Lung (tissue), 12 donors: ENCODE results near the gene RPL38. TPM values are rescaled to one million over a fixed set of nuclear protein-coding genes. Genes with fewer than 3 reads are reported as not detected.

Source experiments
- ATAC-seq: fragments of 200-7000 bp; cut with Tn5 transposase; one replicate; pipeline ENCODE4 v1.9.1; 2020; ENCODE audit warnings: moderate number of reproducible peaks; ENCODE audit not compliant: insufficient read depth, low FRiP score
- DNase-seq, 3 donors: peaks; one replicate each; pipeline ENCODE4 v3.0.0-alpha.2; 2013 to 2017
- H3K27ac ChIP-seq, 2 donors: one replicate each; pipeline ENCODE4 v1.5.1; 2013; ENCODE audit warnings: mild to moderate bottlenecking in 2 of 2, moderate library complexity in 2 of 2, control low read depth in 1 of 2, inconsistent platforms in 1 of 2, low read depth in 1 of 2, low read length in 1 of 2
- H3K27me3 ChIP-seq, 3 donors: one replicate each; pipeline ENCODE4 v1.5.1; 2013; ENCODE audit warnings: low read length in 2 of 3; ENCODE audit not compliant: control insufficient read depth in 3 of 3, insufficient read depth in 3 of 3
- H3K36me3 ChIP-seq, 4 donors: one replicate each; pipeline ENCODE4 v1.5.1; 2013; ENCODE audit warnings: low read length in 4 of 4, mild to moderate bottlenecking in 1 of 4, moderate library complexity in 1 of 4; ENCODE audit not compliant: control insufficient read depth in 4 of 4, insufficient read depth in 4 of 4
- H3K4me1 ChIP-seq, 5 donors: one replicate each; pipeline ENCODE4 v1.5.1; 2013; ENCODE audit warnings: low read length in 5 of 5, mild to moderate bottlenecking in 2 of 5, moderate library complexity in 1 of 5; ENCODE audit not compliant: control insufficient read depth in 5 of 5, insufficient read depth in 5 of 5
- H3K4me3 ChIP-seq: one replicate; pipeline ENCODE4 v1.5.1; 2013; ENCODE audit warnings: mild to moderate bottlenecking, control low read depth, moderate library complexity
- H3K9ac ChIP-seq, 2 donors: one replicate each; pipeline ENCODE4 v1.5.1; 2013; ENCODE audit warnings: low read length in 2 of 2, control low read depth in 1 of 2; ENCODE audit not compliant: insufficient read depth in 1 of 2
- H3K9me3 ChIP-seq, 4 donors: one replicate each; pipeline ENCODE4 v1.5.1; 2013; ENCODE audit warnings: low read length in 3 of 4, mild to moderate bottlenecking in 1 of 4, moderate library complexity in 1 of 4; ENCODE audit not compliant: control insufficient read depth in 4 of 4, insufficient read depth in 3 of 4
- WGBS, 2 donors: extraction: QIAGEN DNeasy Blood & Tissue Kit; methylation state at CpG; one replicate each; pipeline ENCODE4 v1.1.7; 2013; 5-methylcytosine and 5-hydroxymethylcytosine counted together
- polyA plus RNA-seq, 2 donors: library from polyadenylated mRNA; stranded (reverse); fragments of 200-250 nt; gene quantifications; one replicate each; pipeline ENCODE4 v1.2.1, GENCODE V29; 2013
- total RNA-seq, 2 donors: library from RNA; depleted of rRNA in 1 of 2; stranded (reverse); fragments of >200 nt in 1 of 2; gene quantifications; one replicate each; pipeline ENCODE4 v1.2.1, GENCODE V29; 2014 to 2021
- TF ChIP-seq, protein P1 (sequence below): IDR thresholded peaks from 2 replicates; pipeline ENCODE4 v1.5.1; 2012; ENCODE audit warnings: mild to moderate bottlenecking; ENCODE audit errors: control extremely low read depth, extremely low read depth
- donor health status: control.
- donor health status: control.
- donor health status: Bipolar disorder and iron deficiency.
- donor health status: healthy.
- donor health status: DM: yes; HTN: yes; CAD: no.

RPL38 gene
- total and polyA plus RNA-seq, 4 donors, result 686 to 2,752 (median 1,090) TPM

DNA sequence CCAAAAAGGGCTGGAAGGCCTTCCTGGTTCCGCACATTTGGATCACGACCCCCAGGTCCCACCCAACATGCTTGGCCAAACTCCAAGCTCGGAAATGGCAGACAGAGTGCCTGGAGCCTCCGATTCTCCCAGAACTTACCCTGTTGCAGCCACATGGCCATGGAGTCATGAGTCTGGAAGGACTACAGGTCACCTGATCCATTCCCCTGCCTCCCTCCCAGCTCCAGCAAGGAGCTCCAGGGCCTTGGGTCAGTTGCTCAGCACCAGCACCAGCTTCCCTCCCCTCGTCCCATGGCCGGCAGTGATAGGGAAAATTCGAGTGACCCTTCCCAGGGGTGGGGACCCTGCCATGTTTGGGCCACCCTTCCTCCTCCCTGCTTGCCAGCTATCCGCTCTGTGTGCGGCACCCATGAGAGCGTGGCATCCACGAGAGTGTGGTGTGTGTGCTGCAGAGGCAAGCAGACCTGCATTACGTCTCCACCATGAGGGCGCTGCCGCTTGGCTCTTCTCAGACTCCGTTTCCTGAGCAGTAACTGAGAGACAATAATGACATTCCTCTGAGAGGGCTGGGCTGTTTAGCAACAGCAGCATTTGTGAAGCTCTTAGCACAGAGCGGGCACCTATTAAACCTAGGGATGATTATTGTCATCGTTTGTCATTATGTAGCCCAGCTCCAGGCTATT, 21.3 kb upstream of the RPL38 start:
- peaks cover 0 to 2% (median 0%) of the 10 kb centered on the region in 4 donors for H3K9me3 ChIP-seq
- 74 to 84% methylated on average over 17 of the region's 17 CpGs for WGBS, 2 donors

DNA sequence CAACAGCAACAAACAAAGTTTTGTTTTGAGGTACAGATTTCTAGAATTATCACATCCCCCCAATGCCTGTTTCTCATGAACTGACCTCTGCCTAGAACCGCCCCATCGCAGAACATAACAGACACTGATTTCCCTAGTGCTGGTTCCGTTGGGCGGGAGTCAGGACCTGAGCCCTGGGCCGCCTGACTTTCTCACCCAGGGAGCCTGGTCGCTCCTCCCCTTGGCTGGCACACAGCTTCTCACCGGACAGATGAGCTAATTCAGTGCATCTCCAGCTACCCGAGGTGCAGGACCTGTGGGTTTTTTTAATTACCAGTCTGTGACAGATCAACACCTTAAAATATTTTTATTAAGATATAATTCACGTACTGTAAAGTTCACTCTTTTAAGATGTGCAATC, 20.1 kb upstream of the RPL38 start:
- DNase-seq (no peak), ATAC-seq (no peak)
- Histone ChIP-seq H3K9me3 (peaks cover 0 to 2% (median 0%) of the 10 kb centered on the region in 4 donors), H3K36me3 (no peaks in the 10 kb centered on the region), H3K27me3 (peaks cover 0 to 7% (median 3%) of the 10 kb centered on the region in 3 donors), H3K4me1 (peaks cover 0 to 2% (median 0%) of the 10 kb centered on the region in 5 donors), H3K4me3 (no peak overlapping the region), H3K9ac (no peak overlapping the region), H3K27ac (no peak overlapping the region)
- WGBS, 2 donors, result 84% methylated on average over 9 of the region's 9 CpGs
- TF ChIP-seq, protein P1, sequence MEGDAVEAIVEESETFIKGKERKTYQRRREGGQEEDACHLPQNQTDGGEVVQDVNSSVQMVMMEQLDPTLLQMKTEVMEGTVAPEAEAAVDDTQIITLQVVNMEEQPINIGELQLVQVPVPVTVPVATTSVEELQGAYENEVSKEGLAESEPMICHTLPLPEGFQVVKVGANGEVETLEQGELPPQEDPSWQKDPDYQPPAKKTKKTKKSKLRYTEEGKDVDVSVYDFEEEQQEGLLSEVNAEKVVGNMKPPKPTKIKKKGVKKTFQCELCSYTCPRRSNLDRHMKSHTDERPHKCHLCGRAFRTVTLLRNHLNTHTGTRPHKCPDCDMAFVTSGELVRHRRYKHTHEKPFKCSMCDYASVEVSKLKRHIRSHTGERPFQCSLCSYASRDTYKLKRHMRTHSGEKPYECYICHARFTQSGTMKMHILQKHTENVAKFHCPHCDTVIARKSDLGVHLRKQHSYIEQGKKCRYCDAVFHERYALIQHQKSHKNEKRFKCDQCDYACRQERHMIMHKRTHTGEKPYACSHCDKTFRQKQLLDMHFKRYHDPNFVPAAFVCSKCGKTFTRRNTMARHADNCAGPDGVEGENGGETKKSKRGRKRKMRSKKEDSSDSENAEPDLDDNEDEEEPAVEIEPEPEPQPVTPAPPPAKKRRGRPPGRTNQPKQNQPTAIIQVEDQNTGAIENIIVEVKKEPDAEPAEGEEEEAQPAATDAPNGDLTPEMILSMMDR, result no peak

More for the DNA sequence above, 21.3 kb upstream of the RPL38 start:
- Histone ChIP-seq H3K27ac (no peak overlapping the region), H3K36me3 (no peaks in the 10 kb centered on the region), H3K4me3 (no peak overlapping the region), H3K9ac (no peak overlapping the region), H3K4me1 (peaks cover 0 to 2% (median 0%) of the 10 kb centered on the region in 5 donors), H3K27me3 (peaks cover 0 to 7% (median 0%) of the 10 kb centered on the region in 3 donors)
- ATAC-seq, result no peak
- TF ChIP-seq, protein P1, result no peak
- no peak for DNase-seq

- 74 to 83% methylated on average over 9 of the region's 9 CpGs for WGBS, 2 donors
- ATAC-seq, result no peak
- DNase-seq, result no peak
Observed at GRCh38 chr17:74185571-74186185, 17.8 kb upstream of the RPL38 start.

More at GRCh38 chr17:74185571-74186185, 17.8 kb upstream of the RPL38 start:
- no peaks in the 10 kb centered on the region for H3K36me3 ChIP-seq
- H3K9me3 ChIP-seq, result no peaks in the 10 kb centered on the region
- H3K4me3 ChIP-seq, result no peak overlapping the region
- no peak overlapping the region for H3K27ac ChIP-seq
- peaks cover 0 to 7% (median 3%) of the 10 kb centered on the region in 3 donors for H3K27me3 ChIP-seq
- TF ChIP-seq, protein P1, result no peak
- H3K9ac ChIP-seq, result no peak overlapping the region
- peaks cover 0 to 2% (median 0%) of the 10 kb centered on the region in 5 donors for H3K4me1 ChIP-seq
